Measurements from ENCODE around the gene ADGRE2. TPM values are rescaled to one million over a fixed set of nuclear protein-coding genes. Genes with fewer than 3 reads are reported as not detected.

Gene ADGRE2
- total and polyA plus RNA-seq, 7 experiments from 2014 or later: 0.07 to 66.6 (median 0.62) TPM

GRCh38 chr19:14772995-14773394 is 5.4 kb downstream of the ADGRE2 start:
- DNase-seq (no peak), ATAC-seq (no peak)
- intact Hi-C loops (cut with micrococcal nuclease): no loop called here
- Histone ChIP-seq H3K4me1 (ENCODE audit: control insufficient read depth in 2 of 2, insufficient read depth in 2 of 2, low read length in 2 of 2) (no peaks in the 10 kb centered on the region), H3K27me3 (ENCODE audit: control insufficient read depth in 2 of 2, insufficient read depth in 2 of 2, low read length in 2 of 2) (no peaks in the 10 kb centered on the region), H3K9me3 (ENCODE audit: control insufficient read depth in 2 of 3, low read length in 3 of 3) (no peaks in the 10 kb centered on the region), H3K27ac (ENCODE audit: low read depth, low read length) (no peak overlapping the region), H3K36me3 (ENCODE audit: control insufficient read depth in 2 of 3, insufficient read depth in 3 of 3, low read length in 3 of 3) (no peaks in the 10 kb centered on the region), H3K4me3 (ENCODE audit: low read length) (no peak overlapping the region)
- CTCF ChIA-PET: no interaction called here
- Mint-ChIP-seq H3K4me1 (peaks cover 5 to 17% (median 13%) of the 10 kb centered on the region in 7 donors), H3K36me3 (no peaks in the 10 kb centered on the region), H3K27ac (no peak overlapping the region), H3K27me3 (peaks cover 24 to 62% (median 31%) of the 10 kb centered on the region in 5 donors), H3K9me3 (peaks cover 0 to 6% (median 0%) of the 10 kb centered on the region in 11 donors), H3K4me3 (no peak overlapping the region)
- POLR2A ChIA-PET: no interaction called here

GRCh38 chr19:14772467-14772866 is 5.9 kb downstream of the ADGRE2 start:
- Histone ChIP-seq H3K27me3 (ENCODE audit: control insufficient read depth in 2 of 2, insufficient read depth in 2 of 2, low read length in 2 of 2) (no peaks in the 10 kb centered on the region), H3K36me3 (ENCODE audit: control insufficient read depth in 2 of 3, insufficient read depth in 3 of 3, low read length in 3 of 3) (no peaks in the 10 kb centered on the region), H3K9me3 (ENCODE audit: control insufficient read depth in 2 of 3, low read length in 3 of 3) (no peaks in the 10 kb centered on the region), H3K4me3 (ENCODE audit: low read length) (no peak overlapping the region), H3K4me1 (ENCODE audit: control insufficient read depth in 2 of 2, insufficient read depth in 2 of 2, low read length in 2 of 2) (no peaks in the 10 kb centered on the region), H3K27ac (ENCODE audit: low read depth, low read length) (no peak overlapping the region)
- POLR2A ChIA-PET: no interaction called here
- H3K27ac Mint-ChIP-seq: no peak overlapping the region
- CTCF ChIA-PET: no interaction called here
- no peaks in the 10 kb centered on the region for H3K36me3 Mint-ChIP-seq
- H3K4me1 Mint-ChIP-seq: peaks cover 5 to 17% (median 13%) of the 10 kb centered on the region in 7 donors
- peaks cover 0 to 3% (median 0%) of the 10 kb centered on the region in 11 donors for H3K9me3 Mint-ChIP-seq
- DNase-seq (no peak), ATAC-seq (no peak)
- peaks cover 19 to 62% (median 26%) of the 10 kb centered on the region in 5 donors for H3K27me3 Mint-ChIP-seq
- intact Hi-C loops (cut with micrococcal nuclease): no loop called here
- H3K4me3 Mint-ChIP-seq: no peak overlapping the region

- DNase-seq (no peak), ATAC-seq (no peak)
- Histone ChIP-seq H3K27me3 (ENCODE audit: control insufficient read depth in 2 of 2, insufficient read depth in 2 of 2, low read length in 2 of 2) (no peaks in the 10 kb centered on the region), H3K4me1 (ENCODE audit: control insufficient read depth in 2 of 2, insufficient read depth in 2 of 2, low read length in 2 of 2) (no peaks in the 10 kb centered on the region), H3K27ac (ENCODE audit: low read depth, low read length) (no peak overlapping the region), H3K9me3 (ENCODE audit: control insufficient read depth in 2 of 3, low read length in 3 of 3) (no peaks in the 10 kb centered on the region), H3K36me3 (ENCODE audit: control insufficient read depth in 2 of 3, insufficient read depth in 3 of 3, low read length in 3 of 3) (no peaks in the 10 kb centered on the region), H3K4me3 (ENCODE audit: low read length) (no peak overlapping the region)
- H3K27me3 Mint-ChIP-seq: peaks cover 9 to 63% (median 23%) of the 10 kb centered on the region in 5 donors
- peaks cover 0 to 3% (median 0%) of the 10 kb centered on the region in 11 donors for H3K9me3 Mint-ChIP-seq
- peaks cover 4 to 10% (median 5%) of the 10 kb centered on the region in 7 donors for H3K4me1 Mint-ChIP-seq
- H3K36me3 Mint-ChIP-seq: no peaks in the 10 kb centered on the region
- intact Hi-C loops (cut with micrococcal nuclease): no loop called here
- ChIA-PET POLR2A (no interaction called here), CTCF (no interaction called here)
- no peak overlapping the region for H3K4me3 Mint-ChIP-seq
- no peak overlapping the region for H3K27ac Mint-ChIP-seq
Observed at GRCh38 chr19:14770944-14771839, 7.2 kb downstream of the ADGRE2 start.

GRCh38 chr19:14770136-14770535 is 8.2 kb downstream of the ADGRE2 start:
- Histone ChIP-seq H3K36me3 (ENCODE audit: control insufficient read depth in 2 of 3, insufficient read depth in 3 of 3, low read length in 3 of 3) (no peaks in the 10 kb centered on the region), H3K27me3 (ENCODE audit: control insufficient read depth in 2 of 2, insufficient read depth in 2 of 2, low read length in 2 of 2) (no peaks in the 10 kb centered on the region), H3K4me1 (ENCODE audit: control insufficient read depth in 2 of 2, insufficient read depth in 2 of 2, low read length in 2 of 2) (no peaks in the 10 kb centered on the region), H3K27ac (ENCODE audit: low read depth, low read length) (no peak overlapping the region), H3K4me3 (ENCODE audit: low read length) (no peak overlapping the region), H3K9me3 (ENCODE audit: control insufficient read depth in 2 of 3, low read length in 3 of 3) (no peaks in the 10 kb centered on the region)
- Mint-ChIP-seq H3K4me1 (peaks cover 0 to 6% (median 0%) of the 10 kb centered on the region in 7 donors), H3K27ac (no peak overlapping the region), H3K4me3 (no peak overlapping the region), H3K9me3 (peaks cover 0 to 2% (median 0%) of the 10 kb centered on the region in 11 donors), H3K27me3 (peaks cover 0 to 61% (median 16%) of the 10 kb centered on the region in 5 donors), H3K36me3 (peaks cover 0 to 3% (median 0%) of the 10 kb centered on the region in 5 donors)
- intact Hi-C loops (cut with micrococcal nuclease): no loop called here
- CTCF ChIA-PET: no interaction called here
- no peak for ATAC-seq
- DNase-seq: no peak
- POLR2A ChIA-PET: no interaction called here

- no peak overlapping the region for H3K27ac ChIP-seq (ENCODE audit: low read depth, low read length)
- ChIA-PET POLR2A (interaction anchor here (0.6 kb wide), 1 partner anchor 34 kb away, joined by 5 read pairs; no protein-coding TSS in a partner anchor), CTCF (no interaction called here)
- no peak overlapping the region for H3K4me3 ChIP-seq (ENCODE audit: low read length)
- peaks cover 0 to 2% (median 0%) of the 10 kb centered on the region in 11 donors for H3K9me3 Mint-ChIP-seq
- H3K4me1 Mint-ChIP-seq: peaks cover 0 to 4% (median 0%) of the 10 kb centered on the region in 7 donors
- no peak overlapping the region for H3K4me3 Mint-ChIP-seq
- peaks cover 0 to 3% (median 0%) of the 10 kb centered on the region in 5 donors for H3K36me3 Mint-ChIP-seq
- no peak overlapping the region for H3K27ac Mint-ChIP-seq
- H3K36me3 ChIP-seq (ENCODE audit: control insufficient read depth in 2 of 3, insufficient read depth in 3 of 3, low read length in 3 of 3): no peaks in the 10 kb centered on the region
- no peaks in the 10 kb centered on the region for H3K4me1 ChIP-seq (ENCODE audit: control insufficient read depth in 2 of 2, insufficient read depth in 2 of 2, low read length in 2 of 2)
- H3K9me3 ChIP-seq (ENCODE audit: control insufficient read depth in 2 of 3, low read length in 3 of 3): no peaks in the 10 kb centered on the region
- H3K27me3 ChIP-seq (ENCODE audit: control insufficient read depth in 2 of 2, insufficient read depth in 2 of 2, low read length in 2 of 2): no peaks in the 10 kb centered on the region
- intact Hi-C loops (cut with micrococcal nuclease): no loop called here
- ATAC-seq (no peak), DNase-seq (no peak)
- H3K27me3 Mint-ChIP-seq: peaks cover 0 to 66% (median 19%) of the 10 kb centered on the region in 5 donors
Observed at GRCh38 chr19:14769201-14769600, 9.2 kb downstream of the ADGRE2 start.

GRCh38 chr19:14768001-14768400 is 10.4 kb downstream of the ADGRE2 start:
- H3K27me3 Mint-ChIP-seq: peaks cover 0 to 64% (median 15%) of the 10 kb centered on the region in 5 donors
- peaks cover 0 to 5% (median 0%) of the 10 kb centered on the region in 11 donors for H3K9me3 Mint-ChIP-seq
- H3K4me1 Mint-ChIP-seq: peaks cover 0 to 2% (median 0%) of the 10 kb centered on the region in 7 donors
- POLR2A ChIA-PET: no interaction called here
- DNase-seq (no peak), ATAC-seq (no peak)
- H3K27ac ChIP-seq (ENCODE audit: low read depth, low read length): no peak overlapping the region
- no peaks in the 10 kb centered on the region for H3K27me3 ChIP-seq (ENCODE audit: control insufficient read depth in 2 of 2, insufficient read depth in 2 of 2, low read length in 2 of 2)
- no peak overlapping the region for H3K4me3 Mint-ChIP-seq
- CTCF ChIA-PET: no interaction called here
- no peaks in the 10 kb centered on the region for H3K4me1 ChIP-seq (ENCODE audit: control insufficient read depth in 2 of 2, insufficient read depth in 2 of 2, low read length in 2 of 2)
- no peaks in the 10 kb centered on the region for H3K9me3 ChIP-seq (ENCODE audit: control insufficient read depth in 2 of 3, low read length in 3 of 3)
- no peak overlapping the region for H3K4me3 ChIP-seq (ENCODE audit: low read length)
- H3K36me3 ChIP-seq (ENCODE audit: control insufficient read depth in 2 of 3, insufficient read depth in 3 of 3, low read length in 3 of 3): no peaks in the 10 kb centered on the region
- no peak overlapping the region for H3K27ac Mint-ChIP-seq
- intact Hi-C loops (cut with micrococcal nuclease): no loop called here
- H3K36me3 Mint-ChIP-seq: peaks cover 0 to 3% (median 0%) of the 10 kb centered on the region in 5 donors

All from naive thymus-derived CD4-positive, alpha-beta T cell (primary cell).